PFSK-1 (cell line): ENCODE results near the gene CSNK2A2.

ENCODE experiments used
- FOXP2 ChIP-seq: optimal IDR thresholded peaks from 2 replicates; pipeline ENCODE3; 2011; ENCODE audit warnings: borderline replicate concordance, control low read depth, inconsistent platforms; ENCODE audit not compliant: insufficient read depth; ENCODE audit errors: extremely low read length, extremely low read depth
- POLR2AphosphoS5 ChIP-seq: IDR thresholded peaks from 2 replicates; pipeline ENCODE4 v1.6.1; 2012; ENCODE audit warnings: low read depth, mild to moderate bottlenecking, control low read depth, low read length, moderate library complexity
- SIN3A ChIP-seq: IDR thresholded peaks from 2 replicates; pipeline ENCODE4 v1.6.1; 2012; ENCODE audit warnings: mild to moderate bottlenecking, low read length, moderate library complexity, borderline replicate concordance; ENCODE audit not compliant: insufficient read depth
- TAF1 ChIP-seq: IDR thresholded peaks from 2 replicates; pipeline ENCODE4 v1.6.1; 2012; ENCODE audit warnings: low read length, control low read depth, borderline replicate concordance; ENCODE audit not compliant: insufficient read depth
- TF ChIP-seq, protein P1 (sequence below), 2 experiments: IDR thresholded peaks; 2 replicates each; pipeline versions ENCODE4 v1.6.1 to v1.8.0; 2011 to 2012; ENCODE audit warnings: low read depth in 2 of 2, low read length in 2 of 2, control low read depth in 1 of 2, inconsistent platforms in 1 of 2, mild to moderate bottlenecking in 1 of 2, moderate library complexity in 1 of 2; ENCODE audit not compliant: insufficient read depth in 1 of 2

Gene CSNK2A2

GRCh38 chr16:58148526-58148925 is 49.4 kb downstream of the CSNK2A2 start:
- TF ChIP-seq POLR2AphosphoS5 (no peak), TAF1 (no peak), FOXP2 (no peak), SIN3A (no peak)
- TF ChIP-seq, protein P1, sequence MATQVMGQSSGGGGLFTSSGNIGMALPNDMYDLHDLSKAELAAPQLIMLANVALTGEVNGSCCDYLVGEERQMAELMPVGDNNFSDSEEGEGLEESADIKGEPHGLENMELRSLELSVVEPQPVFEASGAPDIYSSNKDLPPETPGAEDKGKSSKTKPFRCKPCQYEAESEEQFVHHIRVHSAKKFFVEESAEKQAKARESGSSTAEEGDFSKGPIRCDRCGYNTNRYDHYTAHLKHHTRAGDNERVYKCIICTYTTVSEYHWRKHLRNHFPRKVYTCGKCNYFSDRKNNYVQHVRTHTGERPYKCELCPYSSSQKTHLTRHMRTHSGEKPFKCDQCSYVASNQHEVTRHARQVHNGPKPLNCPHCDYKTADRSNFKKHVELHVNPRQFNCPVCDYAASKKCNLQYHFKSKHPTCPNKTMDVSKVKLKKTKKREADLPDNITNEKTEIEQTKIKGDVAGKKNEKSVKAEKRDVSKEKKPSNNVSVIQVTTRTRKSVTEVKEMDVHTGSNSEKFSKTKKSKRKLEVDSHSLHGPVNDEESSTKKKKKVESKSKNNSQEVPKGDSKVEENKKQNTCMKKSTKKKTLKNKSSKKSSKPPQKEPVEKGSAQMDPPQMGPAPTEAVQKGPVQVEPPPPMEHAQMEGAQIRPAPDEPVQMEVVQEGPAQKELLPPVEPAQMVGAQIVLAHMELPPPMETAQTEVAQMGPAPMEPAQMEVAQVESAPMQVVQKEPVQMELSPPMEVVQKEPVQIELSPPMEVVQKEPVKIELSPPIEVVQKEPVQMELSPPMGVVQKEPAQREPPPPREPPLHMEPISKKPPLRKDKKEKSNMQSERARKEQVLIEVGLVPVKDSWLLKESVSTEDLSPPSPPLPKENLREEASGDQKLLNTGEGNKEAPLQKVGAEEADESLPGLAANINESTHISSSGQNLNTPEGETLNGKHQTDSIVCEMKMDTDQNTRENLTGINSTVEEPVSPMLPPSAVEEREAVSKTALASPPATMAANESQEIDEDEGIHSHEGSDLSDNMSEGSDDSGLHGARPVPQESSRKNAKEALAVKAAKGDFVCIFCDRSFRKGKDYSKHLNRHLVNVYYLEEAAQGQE (IDR thresholded peaks at IDR 0.05; ENCODE audit: insufficient read depth in 1 of 2, low read depth in 2 of 2, low read length in 2 of 2) = no peak

GRCh38 chr16:58148099-58148498 is 49.8 kb downstream of the CSNK2A2 start:
- TF ChIP-seq FOXP2 = no peak
- no peak for TF ChIP-seq SIN3A
- TF ChIP-seq, protein P1 (IDR thresholded peaks at IDR 0.05; ENCODE audit: insufficient read depth in 1 of 2, low read depth in 2 of 2, low read length in 2 of 2) = no peak
- no peak for TF ChIP-seq POLR2AphosphoS5
- no peak for TF ChIP-seq TAF1

DNA sequence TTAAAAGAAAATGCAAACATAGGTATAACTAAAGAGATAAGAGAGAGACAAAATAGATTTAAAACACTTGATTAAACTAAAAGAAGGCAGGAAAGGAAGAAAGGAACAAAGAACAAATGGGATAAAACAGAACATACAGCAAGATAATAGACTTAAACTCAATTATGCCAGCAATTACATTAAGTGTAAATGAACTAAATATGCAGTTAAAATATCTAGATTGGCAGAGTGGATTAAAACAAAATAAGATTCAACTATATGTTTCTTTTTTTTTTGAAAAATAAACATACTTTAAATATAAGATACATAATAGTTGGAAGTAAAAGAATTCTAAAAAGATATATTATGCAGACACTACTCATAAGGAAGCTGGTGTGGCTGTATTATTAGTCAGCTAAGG is 59.1 kb downstream of the CSNK2A2 start:
- TF ChIP-seq SIN3A = no peak
- no peak for TF ChIP-seq POLR2AphosphoS5
- no peak for TF ChIP-seq FOXP2

GRCh38 chr16:58137581-58137980 is 60.3 kb downstream of the CSNK2A2 start:
- TF ChIP-seq TAF1 = no peak
- no peak for TF ChIP-seq POLR2AphosphoS5

DNA sequence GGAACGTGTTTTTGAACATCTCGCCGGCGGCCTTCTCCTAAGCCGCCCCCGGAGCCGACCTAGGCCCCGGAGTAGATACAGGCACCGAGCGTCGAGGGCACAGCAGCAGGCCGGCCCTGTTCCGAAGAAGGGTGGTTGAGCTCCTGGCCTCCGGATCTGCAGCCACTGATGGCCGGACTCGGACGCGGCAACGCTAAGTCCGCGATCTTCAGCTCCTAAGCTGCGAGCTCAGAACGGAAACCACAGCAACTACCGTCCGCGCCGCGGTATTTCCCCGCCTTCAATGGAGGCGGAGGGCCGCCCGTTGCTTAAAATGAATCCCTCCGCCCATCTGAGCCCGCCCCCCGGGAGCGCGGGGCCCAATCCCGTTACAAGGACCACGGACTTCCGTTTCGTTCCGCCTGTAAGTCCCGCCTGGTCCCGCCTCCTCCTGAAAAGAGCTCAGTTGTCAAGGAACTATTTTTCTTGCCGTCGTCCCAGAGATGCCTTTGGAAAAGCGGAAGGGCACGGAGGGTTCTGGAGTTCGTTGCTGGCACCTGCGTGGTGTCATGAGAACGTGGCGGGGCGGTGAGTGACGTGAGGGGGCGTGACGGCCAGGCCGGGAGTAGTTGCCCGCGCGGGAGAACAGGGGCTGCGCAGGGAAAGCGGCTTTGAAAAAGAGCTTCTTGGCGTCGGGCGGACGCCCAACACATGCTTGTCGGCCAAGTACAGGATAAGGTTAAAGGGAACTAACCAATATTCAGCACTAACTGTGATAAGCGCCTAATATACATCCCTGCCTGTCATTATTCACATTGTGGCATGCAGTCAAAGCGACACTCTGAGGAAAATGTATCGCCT is 68.6 kb downstream of the CSNK2A2 start, which contains the start of gene CFAP20:
Gene CFAP20, minus strand, starts transcription at position 285 of the 840 bp plus-strand sequence. Its CDS starts 266 bp downstream, at position 19.
- TF ChIP-seq TAF1 (peak; percentile 83; the same call in 1 of the 2 replicates), POLR2AphosphoS5 (peak; percentile 69), SIN3A (no peak; the same call in 1 of the 2 replicates), FOXP2 (peak; percentile 50)
- TF ChIP-seq, protein P1 (IDR thresholded peaks at IDR 0.05; ENCODE audit: insufficient read depth in 1 of 2, low read depth in 2 of 2, low read length in 2 of 2) = 0 out of 4 replicates have a peak, but pooled peaks of 1 of the 2 experiments have one; percentile 11

- TF ChIP-seq FOXP2 (no peak), POLR2AphosphoS5 (no peak), SIN3A (no peak), TAF1 (no peak)
- TF ChIP-seq, protein P1 (IDR thresholded peaks at IDR 0.05; ENCODE audit: insufficient read depth in 1 of 2, low read depth in 2 of 2, low read length in 2 of 2) = no peak
These were observed 69.2 kb downstream of the CSNK2A2 start for GRCh38 chr16:58128711-58129096.
